Breast epithelium (tissue), 3 donors: ENCODE measurements around the gene RCSD1.

ENCODE experiments used
- POLR2A ChIP-seq: fragments of 450-650 bp; IDR thresholded peaks from one replicate; pipeline ENCODE4 v1.6.1; 2016; ENCODE audit warnings: antibody characterized with exemption, mild to moderate bottlenecking, moderate library complexity
- TF ChIP-seq, protein P1 (sequence below), 3 donors: fragments of 450-650 bp; IDR thresholded peaks; one replicate each; pipeline ENCODE4 v1.5.1; 2016 to 2017; ENCODE audit warnings: antibody characterized with exemption in 3 of 3, mild to moderate bottlenecking in 3 of 3, moderate library complexity in 3 of 3

DNA sequence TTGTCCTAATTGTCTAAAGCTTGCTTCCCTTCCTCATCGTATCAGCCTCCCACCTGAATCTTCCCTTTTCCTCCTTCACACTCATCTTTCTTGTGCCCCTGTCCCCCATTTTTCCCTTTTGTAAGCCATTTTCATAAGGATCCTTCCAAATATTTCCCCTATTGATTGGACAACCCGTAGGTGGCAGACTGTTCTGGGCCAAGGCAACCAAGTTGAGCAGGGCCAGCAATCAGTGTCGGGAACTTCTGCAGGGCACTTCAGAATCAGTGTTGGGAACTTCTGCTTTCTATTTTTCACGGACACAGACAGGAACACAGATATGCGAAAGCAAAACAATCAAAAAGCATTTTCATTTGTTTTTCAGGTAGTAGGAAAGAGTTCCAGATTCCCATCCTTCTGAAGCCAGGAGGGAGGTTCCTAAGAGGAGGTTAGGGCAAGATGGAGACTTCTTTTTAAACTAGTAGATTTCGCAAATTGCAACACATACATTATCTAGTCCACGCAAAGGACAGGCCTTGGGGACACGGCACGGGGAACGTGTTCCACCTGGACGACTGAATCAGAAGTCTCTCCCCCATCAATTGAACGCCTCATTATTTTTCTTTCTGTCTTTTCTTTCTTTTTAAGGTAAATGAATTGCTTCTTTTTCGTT lies 91.1 kb downstream of the RCSD1 start:
- TF ChIP-seq, protein P1, sequence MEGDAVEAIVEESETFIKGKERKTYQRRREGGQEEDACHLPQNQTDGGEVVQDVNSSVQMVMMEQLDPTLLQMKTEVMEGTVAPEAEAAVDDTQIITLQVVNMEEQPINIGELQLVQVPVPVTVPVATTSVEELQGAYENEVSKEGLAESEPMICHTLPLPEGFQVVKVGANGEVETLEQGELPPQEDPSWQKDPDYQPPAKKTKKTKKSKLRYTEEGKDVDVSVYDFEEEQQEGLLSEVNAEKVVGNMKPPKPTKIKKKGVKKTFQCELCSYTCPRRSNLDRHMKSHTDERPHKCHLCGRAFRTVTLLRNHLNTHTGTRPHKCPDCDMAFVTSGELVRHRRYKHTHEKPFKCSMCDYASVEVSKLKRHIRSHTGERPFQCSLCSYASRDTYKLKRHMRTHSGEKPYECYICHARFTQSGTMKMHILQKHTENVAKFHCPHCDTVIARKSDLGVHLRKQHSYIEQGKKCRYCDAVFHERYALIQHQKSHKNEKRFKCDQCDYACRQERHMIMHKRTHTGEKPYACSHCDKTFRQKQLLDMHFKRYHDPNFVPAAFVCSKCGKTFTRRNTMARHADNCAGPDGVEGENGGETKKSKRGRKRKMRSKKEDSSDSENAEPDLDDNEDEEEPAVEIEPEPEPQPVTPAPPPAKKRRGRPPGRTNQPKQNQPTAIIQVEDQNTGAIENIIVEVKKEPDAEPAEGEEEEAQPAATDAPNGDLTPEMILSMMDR (IDR thresholded peaks at IDR 0.05), result peak in 1 of 3 donors; percentile 34
- no peak for TF ChIP-seq POLR2A
